ENCODE measurements around the gene BNIPL.

- TF ChIP-seq, protein P1, sequence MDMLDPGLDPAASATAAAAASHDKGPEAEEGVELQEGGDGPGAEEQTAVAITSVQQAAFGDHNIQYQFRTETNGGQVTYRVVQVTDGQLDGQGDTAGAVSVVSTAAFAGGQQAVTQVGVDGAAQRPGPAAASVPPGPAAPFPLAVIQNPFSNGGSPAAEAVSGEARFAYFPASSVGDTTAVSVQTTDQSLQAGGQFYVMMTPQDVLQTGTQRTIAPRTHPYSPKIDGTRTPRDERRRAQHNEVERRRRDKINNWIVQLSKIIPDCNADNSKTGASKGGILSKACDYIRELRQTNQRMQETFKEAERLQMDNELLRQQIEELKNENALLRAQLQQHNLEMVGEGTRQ (IDR thresholded peaks at IDR 0.05; ENCODE audit: low read length): no peak
- TF ChIP-seq, protein P2, sequence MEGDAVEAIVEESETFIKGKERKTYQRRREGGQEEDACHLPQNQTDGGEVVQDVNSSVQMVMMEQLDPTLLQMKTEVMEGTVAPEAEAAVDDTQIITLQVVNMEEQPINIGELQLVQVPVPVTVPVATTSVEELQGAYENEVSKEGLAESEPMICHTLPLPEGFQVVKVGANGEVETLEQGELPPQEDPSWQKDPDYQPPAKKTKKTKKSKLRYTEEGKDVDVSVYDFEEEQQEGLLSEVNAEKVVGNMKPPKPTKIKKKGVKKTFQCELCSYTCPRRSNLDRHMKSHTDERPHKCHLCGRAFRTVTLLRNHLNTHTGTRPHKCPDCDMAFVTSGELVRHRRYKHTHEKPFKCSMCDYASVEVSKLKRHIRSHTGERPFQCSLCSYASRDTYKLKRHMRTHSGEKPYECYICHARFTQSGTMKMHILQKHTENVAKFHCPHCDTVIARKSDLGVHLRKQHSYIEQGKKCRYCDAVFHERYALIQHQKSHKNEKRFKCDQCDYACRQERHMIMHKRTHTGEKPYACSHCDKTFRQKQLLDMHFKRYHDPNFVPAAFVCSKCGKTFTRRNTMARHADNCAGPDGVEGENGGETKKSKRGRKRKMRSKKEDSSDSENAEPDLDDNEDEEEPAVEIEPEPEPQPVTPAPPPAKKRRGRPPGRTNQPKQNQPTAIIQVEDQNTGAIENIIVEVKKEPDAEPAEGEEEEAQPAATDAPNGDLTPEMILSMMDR (IDR thresholded peaks at IDR 0.05; ENCODE audit: control extremely low read depth in 1 of 3, insufficient read depth in 1 of 3, low read depth in 1 of 3, low read length in 3 of 3): no peak
- TF ChIP-seq ATF3 (IDR thresholded peaks at IDR 0.05; ENCODE audit: insufficient read depth, low read depth, low read length): no peak
- no peak for TF ChIP-seq EZH2 (IDR thresholded peaks at IDR 0.05; ENCODE audit: low read depth, low read length, severe bottlenecking)
Observed at GRCh38 chr1:151060007-151060656, 23.7 kb downstream of the BNIPL start, which contains the start of gene MLLT11.

Measured in H1 (cell line).